HG02852 (cell line): ENCODE results near the gene PSG6.
"Not testable (repeated sequence)": the region's sequence is repeated elsewhere in the genome, so short reads cannot be mapped to it uniquely, and the experiment has no call there.

Source experiments
- ATAC-seq: cut with Tn5 transposase; IDR thresholded peaks from one replicate; pipeline ENCODE4 v1.9.1; 2021; ENCODE audit warnings: mild to moderate bottlenecking, moderate library complexity; ENCODE audit not compliant: unreplicated experiment

The PSG6 gene

DNA sequence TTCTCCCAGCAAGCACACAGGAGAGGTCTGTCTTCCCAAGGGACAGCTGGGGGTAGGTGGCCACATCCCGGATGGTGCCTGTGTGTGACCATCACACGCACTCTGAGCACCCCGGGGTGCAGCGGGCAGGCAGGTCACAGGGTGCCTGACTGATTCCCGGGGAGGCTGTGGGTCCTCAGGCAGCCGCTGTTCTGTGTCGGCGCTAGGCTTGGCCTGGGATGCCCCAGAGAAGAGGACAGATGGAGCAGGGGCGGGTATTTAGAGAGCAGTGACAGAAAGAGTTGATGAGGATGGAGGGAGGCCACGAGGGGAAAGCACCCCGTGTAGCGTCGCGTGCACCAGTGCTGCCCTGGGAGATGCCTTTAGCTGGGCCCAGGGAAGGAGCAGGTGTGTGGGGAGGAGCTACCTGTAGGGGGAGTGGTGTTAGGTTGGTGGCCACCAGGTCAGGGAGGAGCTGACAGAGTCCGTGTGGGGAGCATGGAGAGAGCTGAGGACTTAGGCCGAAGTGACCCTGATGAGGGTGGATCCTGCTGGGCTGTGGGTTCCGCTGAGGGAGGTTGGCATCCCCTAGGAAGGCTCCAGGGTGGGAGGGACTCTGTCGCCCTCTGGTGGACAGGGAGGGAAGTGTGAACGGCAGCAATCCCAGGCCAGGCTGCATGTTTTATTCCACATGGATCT lies 60.7 kb downstream of the PSG6 start:
- not testable (repeated sequence) for ATAC-seq

GRCh38 chr19:42854745-42855144 lies 62.9 kb downstream of the PSG6 start:
- not testable (repeated sequence) for ATAC-seq

GRCh38 chr19:42853231-42853630 lies 64.5 kb downstream of the PSG6 start:
- not testable (repeated sequence) for ATAC-seq

GRCh38 chr19:42852821-42853220 lies 64.9 kb downstream of the PSG6 start:
- not testable (repeated sequence) for ATAC-seq
